SK-N-SH (cell line): Measurements from ENCODE around the gene ALOX5AP. TPM values are rescaled to one million over a fixed set of nuclear protein-coding genes. Genes with fewer than 3 reads are reported as not detected.

ENCODE experiments used
- CTCF ChIA-PET: fragments of 300-600, 350-600 bp; formaldehyde crosslinking; extraction: SDS; loops from one replicate; lab custom pipeline; 2021; lab: Yijun Ruan, JAX
- POLR2A ChIA-PET: fragments of 350-600 bp; sonication (Branson Sonifier 250); formaldehyde crosslinking; extraction: SDS; loops from one replicate; lab custom pipeline; 2020; ENCODE audit warnings: antibody characterized with exemption, inconsistent platforms; lab: Yijun Ruan, JAX
- DNase-seq: peaks from one replicate; pipeline ENCODE4 v3.0.0; 2012
- H2AFZ ChIP-seq: fragments of 200-600 bp; sonication (generic); 2 replicates; pipeline ENCODE4 v1.8.1; 2016; ENCODE audit warnings: antibody characterized with exemption, mild to moderate bottlenecking, low read depth
- H3F3A ChIP-seq: fragments of 200-600 bp; sonication (generic); replicated peaks from 2 replicates; pipeline ENCODE3; 2016; ENCODE audit warnings: antibody characterized with exemption, mild to moderate bottlenecking; ENCODE audit not compliant: insufficient read depth
- H3K27ac ChIP-seq, 2 experiments: fragments of 200-500 bp in 1 of 2; fragments of 200-600 bp in 1 of 2; sonication (Bioruptor generic) in 1 of 2; sonication (generic), shearing (Covaris generic) in 1 of 2; 2 replicates each; pipeline versions ENCODE4 v1.5.1 to v1.6.1; 2014 to 2016; ENCODE audit warnings: low read depth in 2 of 2, inconsistent platforms in 1 of 2, low read length in 1 of 2, mild to moderate bottlenecking in 1 of 2, mixed read lengths in 1 of 2
- H3K27me3 ChIP-seq: fragments of 200-600 bp; sonication (generic), shearing (Covaris generic); 2 replicates; pipeline ENCODE4 v1.6.1; 2016; ENCODE audit warnings: mixed run types; ENCODE audit not compliant: insufficient read depth
- H3K36me3 ChIP-seq, 2 experiments: fragments of 200-500 bp in 1 of 2; fragments of 200-600 bp in 1 of 2; sonication (Bioruptor generic) in 1 of 2; sonication (generic) in 1 of 2; replicated peaks in 1 of 2; 2 replicates each; pipeline versions ENCODE3 to v1.5.1; 2014 to 2016; ENCODE audit warnings: low read length in 1 of 2, mild to moderate bottlenecking in 1 of 2; ENCODE audit not compliant: insufficient read depth in 2 of 2, control insufficient read depth in 1 of 2
- H3K4me1 ChIP-seq, 2 experiments: fragments of 200-500 bp in 1 of 2; fragments of 200-600 bp in 1 of 2; sonication (Bioruptor generic) in 1 of 2; sonication (generic), shearing (Covaris generic) in 1 of 2; 2 replicates each; pipeline versions ENCODE4 v1.5.1 to v1.6.1; 2014 to 2016; ENCODE audit warnings: low read depth in 1 of 2, low read length in 1 of 2, mixed run types in 1 of 2; ENCODE audit not compliant: insufficient read depth in 2 of 2, control insufficient read depth in 1 of 2
- H3K4me2 ChIP-seq: fragments of 200-600 bp; sonication (generic), shearing (Covaris generic); 2 replicates; pipeline ENCODE4 v1.6.1; 2017; ENCODE audit warnings: mixed run types
- H3K4me3 ChIP-seq, 2 experiments: fragments of 200-500 bp in 1 of 2; fragments of 200-600 bp in 1 of 2; sonication (Bioruptor generic) in 1 of 2; sonication (generic), shearing (Covaris generic) in 1 of 2; 2 replicates each; pipeline versions ENCODE4 v1.5.1 to v1.8.1; 2014 to 2016; ENCODE audit warnings: low read depth in 2 of 2, inconsistent platforms in 1 of 2, low read length in 1 of 2, mild to moderate bottlenecking in 1 of 2, mixed read lengths in 1 of 2, moderate library complexity in 1 of 2
- H3K79me2 ChIP-seq: fragments of 200-600 bp; sonication (generic); 2 replicates; pipeline ENCODE4 v1.8.1; 2017; ENCODE audit warnings: mild to moderate bottlenecking; ENCODE audit not compliant: insufficient read depth
- H3K9ac ChIP-seq: fragments of 200-600 bp; sonication (generic); 2 replicates; pipeline ENCODE4 v1.6.1; 2017; ENCODE audit warnings: mixed run types
- H3K9me2 ChIP-seq: fragments of 200-600 bp; sonication (generic); 2 replicates; pipeline ENCODE4 v1.6.1; 2017; ENCODE audit warnings: mixed run types
- H3K9me3 ChIP-seq: fragments of 200-600 bp; sonication (generic); 2 replicates; pipeline ENCODE4 v1.6.1; 2017; ENCODE audit warnings: mixed run types, mild to moderate bottlenecking, moderate library complexity
- H4K20me1 ChIP-seq: fragments of 200-600 bp; sonication (generic); 2 replicates; pipeline ENCODE4 v1.6.1; 2017; ENCODE audit warnings: mild to moderate bottlenecking, mixed run types; ENCODE audit not compliant: insufficient read depth
- CHD2 ChIP-seq: fragments of 150-350 bp; IDR thresholded peaks from 2 replicates; pipeline ENCODE4 v1.6.1; 2018; ENCODE audit warnings: low read length; ENCODE audit not compliant: partially characterized antibody
- EP300 ChIP-seq, 2 experiments: IDR thresholded peaks; 2 replicates each; pipeline versions ENCODE4 v1.4.0 to v1.6.1; 2012; ENCODE audit warnings: borderline replicate concordance in 1 of 2, low read depth in 1 of 2, low read length in 1 of 2
- GABPA ChIP-seq: IDR thresholded peaks from 2 replicates; pipeline ENCODE4 v1.4.0; 2012; ENCODE audit warnings: low read depth, mild to moderate bottlenecking
- GATA2 ChIP-seq: sonication (generic); formaldehyde crosslinking; IDR thresholded peaks from 2 replicates; pipeline ENCODE4 v1.5.0; 2020; ENCODE audit warnings: mild to moderate bottlenecking, missing genetic modification reagents
- JUND ChIP-seq: IDR thresholded peaks from 2 replicates; pipeline ENCODE4 v1.4.0; 2012
- NFIC ChIP-seq: IDR thresholded peaks from 2 replicates; pipeline ENCODE4 v1.4.0; 2012; ENCODE audit warnings: borderline replicate concordance
- NRF1 ChIP-seq: IDR thresholded peaks from 2 replicates; pipeline ENCODE4 v1.6.1; 2012; ENCODE audit warnings: low read depth, mild to moderate bottlenecking, low read length
- POLR2AphosphoS5 ChIP-seq: IDR thresholded peaks from 2 replicates; pipeline ENCODE4 v1.6.1; 2012; ENCODE audit warnings: low read depth, low read length
- RCOR1 ChIP-seq: fragments of 150-350 bp; IDR thresholded peaks from 2 replicates; pipeline ENCODE4 v1.6.1; 2017; ENCODE audit warnings: antibody characterized with exemption, low read length
- TAF1 ChIP-seq: IDR thresholded peaks from 2 replicates; pipeline ENCODE4 v1.6.1; 2012; ENCODE audit warnings: low read depth, mild to moderate bottlenecking, low read length, moderate library complexity, borderline replicate concordance
- TEAD4 ChIP-seq: IDR thresholded peaks from 2 replicates; pipeline ENCODE4 v1.4.0; 2012; ENCODE audit warnings: mild to moderate bottlenecking, borderline replicate concordance; ENCODE audit not compliant: insufficient read depth
- WGBS: methylation state at CpG from one replicate; pipeline ENCODE4 v1.1.6; 2017; ENCODE audit warnings: low lambda C conversion rate; 5-methylcytosine and 5-hydroxymethylcytosine counted together
- polyA plus RNA-seq, 3 experiments: library from polyadenylated mRNA; depleted of rRNA; stranded (reverse); fragments of >200 nt; gene quantifications; 2 replicates each; pipeline ENCODE4 v1.2.3, GENCODE V29; 2012
- TF ChIP-seq, protein P1 (sequence below): fragments of 200-600 bp; sonication (generic); IDR thresholded peaks from 2 replicates; pipeline ENCODE4 v1.6.1; 2017; ENCODE audit warnings: antibody characterized with exemption, mild to moderate bottlenecking, moderate library complexity
- TF ChIP-seq, protein P2 (sequence below): IDR thresholded peaks from 2 replicates; pipeline ENCODE4 v1.4.0; 2012; ENCODE audit warnings: low read depth, borderline replicate concordance
- TF ChIP-seq, protein P3 (sequence below): IDR thresholded peaks from 2 replicates; pipeline ENCODE4 v1.4.0; 2012; ENCODE audit warnings: low read depth
- TF ChIP-seq, protein P4 (sequence below): fragments of 150-350 bp; IDR thresholded peaks from 2 replicates; pipeline ENCODE4 v1.6.1; 2016; ENCODE audit warnings: mild to moderate bottlenecking, low read depth, low read length
- TF ChIP-seq, protein P5 (sequence below): IDR thresholded peaks from 2 replicates; pipeline ENCODE4 v1.6.1; 2012; ENCODE audit warnings: mild to moderate bottlenecking, low read depth, low read length, moderate library complexity

The ALOX5AP gene
- polyA plus RNA-seq, 1 of the 3 experiments (the other 2 are of a cell fraction): 1.3 TPM

DNA sequence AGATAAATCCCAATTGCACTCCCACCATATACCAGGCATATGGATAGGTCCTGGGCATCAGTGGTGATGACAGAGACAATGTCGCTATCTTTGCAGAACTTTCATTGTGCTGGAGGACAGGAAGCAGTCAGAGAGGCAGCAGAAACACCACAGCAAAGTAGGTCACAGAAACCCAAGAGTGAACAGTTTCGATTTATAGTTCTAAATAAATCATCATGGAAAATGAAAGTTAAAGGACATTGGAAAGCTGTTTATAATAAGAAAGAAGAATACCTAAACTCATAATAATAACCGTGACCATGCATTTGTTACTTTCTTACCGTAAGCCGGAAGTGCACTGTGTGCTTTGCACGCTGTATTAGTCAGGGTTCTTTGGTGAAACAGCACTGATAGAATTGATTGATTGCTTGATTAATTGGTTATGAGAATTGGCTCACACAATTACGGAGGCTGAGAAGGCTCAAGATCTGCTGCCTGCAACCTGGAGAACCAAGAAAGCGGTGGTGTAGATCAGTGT is 38.9 kb downstream of the ALOX5AP start (continued):
- TF ChIP-seq, protein P1, sequence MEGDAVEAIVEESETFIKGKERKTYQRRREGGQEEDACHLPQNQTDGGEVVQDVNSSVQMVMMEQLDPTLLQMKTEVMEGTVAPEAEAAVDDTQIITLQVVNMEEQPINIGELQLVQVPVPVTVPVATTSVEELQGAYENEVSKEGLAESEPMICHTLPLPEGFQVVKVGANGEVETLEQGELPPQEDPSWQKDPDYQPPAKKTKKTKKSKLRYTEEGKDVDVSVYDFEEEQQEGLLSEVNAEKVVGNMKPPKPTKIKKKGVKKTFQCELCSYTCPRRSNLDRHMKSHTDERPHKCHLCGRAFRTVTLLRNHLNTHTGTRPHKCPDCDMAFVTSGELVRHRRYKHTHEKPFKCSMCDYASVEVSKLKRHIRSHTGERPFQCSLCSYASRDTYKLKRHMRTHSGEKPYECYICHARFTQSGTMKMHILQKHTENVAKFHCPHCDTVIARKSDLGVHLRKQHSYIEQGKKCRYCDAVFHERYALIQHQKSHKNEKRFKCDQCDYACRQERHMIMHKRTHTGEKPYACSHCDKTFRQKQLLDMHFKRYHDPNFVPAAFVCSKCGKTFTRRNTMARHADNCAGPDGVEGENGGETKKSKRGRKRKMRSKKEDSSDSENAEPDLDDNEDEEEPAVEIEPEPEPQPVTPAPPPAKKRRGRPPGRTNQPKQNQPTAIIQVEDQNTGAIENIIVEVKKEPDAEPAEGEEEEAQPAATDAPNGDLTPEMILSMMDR: no peak
- TF ChIP-seq, all 33 proteins: peak for 0

DNA sequence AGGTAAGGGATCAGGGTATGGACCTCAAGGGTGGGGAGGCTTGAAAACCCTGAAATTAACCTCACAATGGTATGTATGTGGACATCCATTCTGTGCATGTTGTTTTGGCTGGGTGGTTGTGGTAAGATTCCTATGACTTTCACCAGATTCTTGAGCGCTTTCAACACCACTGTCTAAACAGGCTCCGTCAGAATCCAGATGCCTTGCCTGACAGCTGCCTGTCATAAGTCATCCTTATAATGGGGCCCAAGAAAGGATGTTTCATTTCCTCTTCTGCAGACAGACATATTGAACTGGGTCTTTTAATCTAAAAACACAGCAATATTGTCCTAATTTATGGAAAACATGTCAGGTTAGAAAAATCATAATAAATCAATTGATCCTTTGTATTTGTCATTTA is 41.3 kb downstream of the ALOX5AP start:
- no peak for TF ChIP-seq NRF1
- TF ChIP-seq TEAD4: no peak
- TF ChIP-seq JUND: no peak
- TF ChIP-seq TAF1: no peak
- no peak for TF ChIP-seq GABPA
- TF ChIP-seq, protein P2, sequence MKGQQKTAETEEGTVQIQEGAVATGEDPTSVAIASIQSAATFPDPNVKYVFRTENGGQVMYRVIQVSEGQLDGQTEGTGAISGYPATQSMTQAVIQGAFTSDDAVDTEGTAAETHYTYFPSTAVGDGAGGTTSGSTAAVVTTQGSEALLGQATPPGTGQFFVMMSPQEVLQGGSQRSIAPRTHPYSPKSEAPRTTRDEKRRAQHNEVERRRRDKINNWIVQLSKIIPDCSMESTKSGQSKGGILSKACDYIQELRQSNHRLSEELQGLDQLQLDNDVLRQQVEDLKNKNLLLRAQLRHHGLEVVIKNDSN: no peak
- TF ChIP-seq, protein P3, sequence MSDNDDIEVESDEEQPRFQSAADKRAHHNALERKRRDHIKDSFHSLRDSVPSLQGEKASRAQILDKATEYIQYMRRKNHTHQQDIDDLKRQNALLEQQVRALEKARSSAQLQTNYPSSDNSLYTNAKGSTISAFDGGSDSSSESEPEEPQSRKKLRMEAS: no peak
- TF ChIP-seq RCOR1: no peak
- no peak for TF ChIP-seq CHD2
- TF ChIP-seq, protein P4, sequence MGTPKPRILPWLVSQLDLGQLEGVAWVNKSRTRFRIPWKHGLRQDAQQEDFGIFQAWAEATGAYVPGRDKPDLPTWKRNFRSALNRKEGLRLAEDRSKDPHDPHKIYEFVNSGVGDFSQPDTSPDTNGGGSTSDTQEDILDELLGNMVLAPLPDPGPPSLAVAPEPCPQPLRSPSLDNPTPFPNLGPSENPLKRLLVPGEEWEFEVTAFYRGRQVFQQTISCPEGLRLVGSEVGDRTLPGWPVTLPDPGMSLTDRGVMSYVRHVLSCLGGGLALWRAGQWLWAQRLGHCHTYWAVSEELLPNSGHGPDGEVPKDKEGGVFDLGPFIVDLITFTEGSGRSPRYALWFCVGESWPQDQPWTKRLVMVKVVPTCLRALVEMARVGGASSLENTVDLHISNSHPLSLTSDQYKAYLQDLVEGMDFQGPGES: no peak
- no peak for TF ChIP-seq EP300 (IDR thresholded peaks at IDR 0.05; ENCODE audit: borderline replicate concordance in 1 of 2, low read depth in 1 of 2, low read length in 1 of 2)
- no peak for TF ChIP-seq GATA2 (CRISPR knock-in tag)
- no peak for TF ChIP-seq POLR2AphosphoS5
- TF ChIP-seq, protein P5, sequence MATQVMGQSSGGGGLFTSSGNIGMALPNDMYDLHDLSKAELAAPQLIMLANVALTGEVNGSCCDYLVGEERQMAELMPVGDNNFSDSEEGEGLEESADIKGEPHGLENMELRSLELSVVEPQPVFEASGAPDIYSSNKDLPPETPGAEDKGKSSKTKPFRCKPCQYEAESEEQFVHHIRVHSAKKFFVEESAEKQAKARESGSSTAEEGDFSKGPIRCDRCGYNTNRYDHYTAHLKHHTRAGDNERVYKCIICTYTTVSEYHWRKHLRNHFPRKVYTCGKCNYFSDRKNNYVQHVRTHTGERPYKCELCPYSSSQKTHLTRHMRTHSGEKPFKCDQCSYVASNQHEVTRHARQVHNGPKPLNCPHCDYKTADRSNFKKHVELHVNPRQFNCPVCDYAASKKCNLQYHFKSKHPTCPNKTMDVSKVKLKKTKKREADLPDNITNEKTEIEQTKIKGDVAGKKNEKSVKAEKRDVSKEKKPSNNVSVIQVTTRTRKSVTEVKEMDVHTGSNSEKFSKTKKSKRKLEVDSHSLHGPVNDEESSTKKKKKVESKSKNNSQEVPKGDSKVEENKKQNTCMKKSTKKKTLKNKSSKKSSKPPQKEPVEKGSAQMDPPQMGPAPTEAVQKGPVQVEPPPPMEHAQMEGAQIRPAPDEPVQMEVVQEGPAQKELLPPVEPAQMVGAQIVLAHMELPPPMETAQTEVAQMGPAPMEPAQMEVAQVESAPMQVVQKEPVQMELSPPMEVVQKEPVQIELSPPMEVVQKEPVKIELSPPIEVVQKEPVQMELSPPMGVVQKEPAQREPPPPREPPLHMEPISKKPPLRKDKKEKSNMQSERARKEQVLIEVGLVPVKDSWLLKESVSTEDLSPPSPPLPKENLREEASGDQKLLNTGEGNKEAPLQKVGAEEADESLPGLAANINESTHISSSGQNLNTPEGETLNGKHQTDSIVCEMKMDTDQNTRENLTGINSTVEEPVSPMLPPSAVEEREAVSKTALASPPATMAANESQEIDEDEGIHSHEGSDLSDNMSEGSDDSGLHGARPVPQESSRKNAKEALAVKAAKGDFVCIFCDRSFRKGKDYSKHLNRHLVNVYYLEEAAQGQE: no peak
- TF ChIP-seq NFIC: no peak
- WGBS: 94% methylated on average over 2 of the region's 2 CpGs

More for the DNA sequence above, 41.3 kb downstream of the ALOX5AP start:
- Histone ChIP-seq H3K9me2 (no peaks in the 10 kb centered on the region), H3K27me3 (no peaks in the 10 kb centered on the region), H3K4me2 (no peak overlapping the region), H3K4me1 (no peaks in the 10 kb centered on the region; a peak in 1 of 4 replicates), H3K79me2 (no peaks in the 10 kb centered on the region), H3K36me3 (no peaks in the 10 kb centered on the region), H4K20me1 (no peaks in the 10 kb centered on the region), H3K9ac (no peak overlapping the region), H2AFZ (no peak overlapping the region), H3F3A (no peaks in the 10 kb centered on the region), H3K9me3 (no peaks in the 10 kb centered on the region), H3K27ac (no peak overlapping the region), H3K4me3 (no peak overlapping the region)
- no peak for DNase-seq
- ChIA-PET CTCF (no interaction called here), POLR2A (no interaction called here)
